Spinal cord (tissue), 10 donors: ENCODE data around the gene TRPC4. TPM values are rescaled to one million over a fixed set of nuclear protein-coding genes. Genes with fewer than 3 reads are reported as not detected.

Experiments used
- DNase-seq, 6 donors: peaks; one replicate each; pipeline versions ENCODE4 v3.0.0 to v3.0.0-alpha.2; 2013 to 2015; ENCODE audit warnings: low spot score in 6 of 6, low read depth in 4 of 6
- H3K27ac ChIP-seq: one replicate; pipeline ENCODE4 v1.5.1; 2013; ENCODE audit warnings: low read depth, low read length, control low read depth
- H3K27me3 ChIP-seq: one replicate; pipeline ENCODE4 v1.6.1; 2013; ENCODE audit warnings: low read length; ENCODE audit not compliant: control insufficient read depth, insufficient read depth
- H3K36me3 ChIP-seq: one replicate; pipeline ENCODE4 v1.6.1; 2013; ENCODE audit warnings: low read length; ENCODE audit not compliant: control insufficient read depth, insufficient read depth
- H3K4me1 ChIP-seq: one replicate; pipeline ENCODE4 v1.6.1; 2013; ENCODE audit warnings: low read length; ENCODE audit not compliant: control insufficient read depth, insufficient read depth
- H3K4me3 ChIP-seq: one replicate; pipeline ENCODE4 v1.5.1; 2013; ENCODE audit warnings: low read depth, low read length, control low read depth
- H3K9me3 ChIP-seq: one replicate; pipeline ENCODE4 v1.6.1; 2013; ENCODE audit warnings: low read length; ENCODE audit not compliant: control insufficient read depth, insufficient read depth
- WGBS: methylation state at CpG from one replicate; pipeline ENCODE4 v1.1.5; 2013; ENCODE audit warnings: missing lambda C conversion rate; ENCODE audit not compliant: insufficient coverage; 5-methylcytosine and 5-hydroxymethylcytosine counted together
- polyA plus RNA-seq, 2 donors: library from polyadenylated mRNA; unstranded; fragments of 120-200 nt; gene quantifications; one replicate each; pipeline ENCODE4 v1.2.1, GENCODE V29; 2013; ENCODE audit not compliant: insufficient read length in 2 of 2
- total RNA-seq, 2 donors: library from RNA; depleted of rRNA in 1 of 2; stranded (reverse); fragments of 120-200 nt in 1 of 2; fragments of >200 nt in 1 of 2; gene quantifications; one replicate each; pipeline versions ENCODE4 v1.2.3 to v1.2.4, GENCODE V29; 2013 to 2014
- donor health status: healthy.

Gene TRPC4
- total and polyA plus RNA-seq, 4 donors, result 3.9 to 10.6 (median 5.1) TPM

DNA sequence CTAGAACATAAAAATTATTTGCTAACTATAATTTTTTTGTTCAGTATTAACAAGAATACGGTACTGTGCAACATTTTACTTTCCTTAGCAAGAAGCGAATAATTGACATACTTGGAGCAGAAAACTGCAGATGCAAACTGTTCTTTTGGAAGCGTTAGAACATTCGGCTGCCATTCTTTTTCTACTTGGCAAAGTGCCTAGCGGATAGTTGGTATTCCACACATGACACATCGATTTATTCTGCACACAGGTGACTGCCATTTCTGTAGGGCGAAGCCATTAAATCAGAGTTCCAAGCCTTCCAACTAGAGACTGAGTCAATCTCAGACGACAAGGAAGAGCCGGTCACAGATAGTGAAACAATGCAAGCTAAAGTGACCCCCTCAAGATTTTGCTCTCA is 117.4 kb downstream of the TRPC4 start:
- peak in 5 of 6 donors; percentile 31 to 89 (median 50) for DNase-seq

GRCh38 chr13:37751025-37751424 is 118.5 kb downstream of the TRPC4 start:
- 49% methylated on average over 4 of the region's 9 CpGs for WGBS
- H3K27me3 ChIP-seq, result no peaks in the 10 kb centered on the region
- no peak overlapping the region for H3K4me3 ChIP-seq
- no peaks in the 10 kb centered on the region for H3K9me3 ChIP-seq
- peak overlapping the region; percentile 6 for H3K27ac ChIP-seq
- no peaks in the 10 kb centered on the region for H3K4me1 ChIP-seq
- DNase-seq, result peak in 1 of 6 donors; percentile 44
- no peaks in the 10 kb centered on the region for H3K36me3 ChIP-seq

More for the DNA sequence above, 117.4 kb downstream of the TRPC4 start:
- Histone ChIP-seq H3K27ac (no peak overlapping the region), H3K4me3 (peak overlapping the region; percentile 24), H3K9me3 (no peaks in the 10 kb centered on the region), H3K27me3 (no peaks in the 10 kb centered on the region), H3K4me1 (no peaks in the 10 kb centered on the region), H3K36me3 (no peaks in the 10 kb centered on the region)
- 38% methylated on average over 8 of the region's 9 CpGs for WGBS

GRCh38 chr13:37748913-37749312 is 120.7 kb downstream of the TRPC4 start:
- H3K9me3 ChIP-seq, result no peaks in the 10 kb centered on the region
- no peak overlapping the region for H3K27ac ChIP-seq
- no peak overlapping the region for H3K4me3 ChIP-seq
- H3K27me3 ChIP-seq, result no peaks in the 10 kb centered on the region
- no peaks in the 10 kb centered on the region for H3K36me3 ChIP-seq
- no CpG with 5 or more reads among the region's 3 CpGs for WGBS
- no peak for DNase-seq
- H3K4me1 ChIP-seq, result no peaks in the 10 kb centered on the region

DNA sequence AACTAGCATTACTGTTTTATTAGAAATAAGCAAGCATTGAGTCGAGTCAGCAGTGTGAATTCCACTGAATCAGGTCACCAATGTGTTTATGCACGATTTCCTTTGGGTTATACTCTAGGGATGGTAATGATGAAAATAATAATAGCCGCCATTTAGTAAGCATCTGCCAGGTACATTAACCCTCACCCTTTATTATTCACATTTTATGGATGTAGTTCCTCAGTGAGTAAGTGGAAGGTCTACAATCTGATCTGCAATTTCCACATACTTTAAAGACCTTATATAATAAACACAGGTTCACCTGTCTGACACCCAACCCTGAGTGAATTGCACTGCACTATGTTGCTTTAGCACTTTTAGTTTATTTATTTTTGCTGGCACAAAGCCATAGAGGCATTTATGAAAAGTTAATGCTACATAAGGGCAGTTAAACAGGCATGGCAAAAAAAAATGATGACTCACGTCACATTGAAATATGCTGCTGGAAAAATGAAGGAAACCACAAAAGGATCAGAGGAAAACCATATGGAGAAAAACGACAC is 122.4 kb downstream of the TRPC4 start:
- H3K36me3 ChIP-seq, result no peaks in the 10 kb centered on the region
- no peak overlapping the region for H3K4me3 ChIP-seq
- no peaks in the 10 kb centered on the region for H3K4me1 ChIP-seq
- no CpG with 5 or more reads among the region's 5 CpGs for WGBS
- H3K27ac ChIP-seq, result no peak overlapping the region
- H3K27me3 ChIP-seq, result no peaks in the 10 kb centered on the region
- no peak for DNase-seq
- H3K9me3 ChIP-seq, result no peaks in the 10 kb centered on the region

DNA sequence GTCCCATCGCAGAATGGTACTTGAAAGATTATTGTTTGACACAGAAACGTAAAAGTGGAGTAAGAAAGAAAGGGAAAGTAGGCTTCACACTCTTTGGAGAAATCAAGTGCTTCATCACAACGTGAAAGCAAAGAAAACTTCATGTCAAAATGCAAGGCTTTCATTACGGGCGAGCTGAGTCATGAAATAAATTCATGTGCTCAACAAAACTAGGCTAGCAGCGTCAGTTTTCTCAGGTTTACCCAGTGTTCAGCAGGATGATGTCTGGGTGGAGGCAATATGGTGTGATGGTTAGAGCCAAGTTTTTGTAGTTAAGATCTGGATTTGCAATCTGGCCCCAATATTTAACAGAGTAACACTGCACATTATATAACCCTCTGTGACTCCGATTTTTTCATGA is 128.0 kb downstream of the TRPC4 start:
- DNase-seq, result no peak
- H3K9me3 ChIP-seq, result no peaks in the 10 kb centered on the region
- WGBS, result 88% methylated on average over 5 of the region's 7 CpGs

GRCh38 chr13:37736045-37736444 is 133.5 kb downstream of the TRPC4 start:
- peak in 5 of 6 donors; percentile 42 to 92 (median 61) for DNase-seq
- H3K27ac ChIP-seq, result peak overlapping the region; percentile 53
- no CpG with 5 or more reads among the region's 3 CpGs for WGBS
- no peaks in the 10 kb centered on the region for H3K27me3 ChIP-seq
- H3K36me3 ChIP-seq, result no peaks in the 10 kb centered on the region
- no peak overlapping the region for H3K4me3 ChIP-seq
- H3K9me3 ChIP-seq, result no peaks in the 10 kb centered on the region
- no peaks in the 10 kb centered on the region for H3K4me1 ChIP-seq

More for the DNA sequence above, 128.0 kb downstream of the TRPC4 start:
- H3K27me3 ChIP-seq, result no peaks in the 10 kb centered on the region
- no peaks in the 10 kb centered on the region for H3K4me1 ChIP-seq
- H3K4me3 ChIP-seq, result no peak overlapping the region
- H3K36me3 ChIP-seq, result no peaks in the 10 kb centered on the region
- H3K27ac ChIP-seq, result no peak overlapping the region

- H3K27ac ChIP-seq, result no peak overlapping the region
- no peak overlapping the region for H3K4me3 ChIP-seq
- H3K4me1 ChIP-seq, result no peaks in the 10 kb centered on the region
- H3K27me3 ChIP-seq, result no peaks in the 10 kb centered on the region
- no peaks in the 10 kb centered on the region for H3K9me3 ChIP-seq
- no peaks in the 10 kb centered on the region for H3K36me3 ChIP-seq
- WGBS, result no CpG with 5 or more reads among the region's 4 CpGs
- DNase-seq, result no peak
Measured at GRCh38 chr13:37735293-37735692, 134.3 kb downstream of the TRPC4 start.

- WGBS, result no CpG with 5 or more reads among the region's 4 CpGs
- H3K4me3 ChIP-seq, result no peak overlapping the region
- H3K27me3 ChIP-seq, result no peaks in the 10 kb centered on the region
- DNase-seq, result no peak
- no peak overlapping the region for H3K27ac ChIP-seq
- H3K9me3 ChIP-seq, result no peaks in the 10 kb centered on the region
- no peaks in the 10 kb centered on the region for H3K36me3 ChIP-seq
- H3K4me1 ChIP-seq, result no peaks in the 10 kb centered on the region
Measured at GRCh38 chr13:37729876-37730275, 139.7 kb downstream of the TRPC4 start.

DNA sequence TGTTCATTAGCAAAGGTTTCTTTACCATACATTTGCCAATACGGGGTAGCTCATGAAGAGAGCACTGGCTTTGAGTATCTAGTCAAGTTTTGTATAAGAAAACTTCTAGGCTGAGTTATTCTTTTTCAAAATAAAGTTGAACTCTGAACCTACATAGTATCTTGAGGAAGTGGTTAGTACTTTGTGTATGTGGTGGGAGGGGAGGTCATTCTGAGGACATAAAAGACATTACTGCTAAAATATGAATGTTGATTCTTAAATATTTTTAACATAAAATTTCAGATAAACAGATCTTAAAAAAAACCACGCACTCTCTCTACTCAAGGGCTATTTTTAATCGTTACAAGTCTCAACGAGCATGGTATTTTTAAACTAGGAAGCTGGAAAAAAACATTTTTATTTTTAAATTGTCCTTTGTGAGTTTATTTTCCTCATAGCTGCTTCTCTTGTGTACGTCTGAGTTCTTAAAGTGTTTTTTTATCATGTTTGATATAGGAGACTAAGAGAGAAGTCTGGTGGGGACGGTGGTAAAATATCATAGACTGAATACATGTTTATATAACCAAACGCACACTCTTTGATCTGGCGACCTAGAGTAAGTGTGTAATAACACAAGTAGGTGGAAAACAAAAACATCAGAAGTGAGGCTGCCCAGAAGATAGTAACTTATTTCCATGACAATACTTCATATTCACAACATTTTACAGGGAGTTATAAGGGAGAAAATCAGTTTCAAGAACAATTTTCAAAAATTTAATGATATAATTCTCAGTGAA is 153.0 kb downstream of the TRPC4 start:
- H3K36me3 ChIP-seq, result no peaks in the 10 kb centered on the region
- H3K27me3 ChIP-seq, result no peaks in the 10 kb centered on the region
- H3K4me3 ChIP-seq, result no peak overlapping the region
- no peaks in the 10 kb centered on the region for H3K4me1 ChIP-seq
- WGBS, result no CpG with 5 or more reads among the region's 8 CpGs
- no peaks in the 10 kb centered on the region for H3K9me3 ChIP-seq
- DNase-seq, result no peak
- H3K27ac ChIP-seq, result no peak overlapping the region

DNA sequence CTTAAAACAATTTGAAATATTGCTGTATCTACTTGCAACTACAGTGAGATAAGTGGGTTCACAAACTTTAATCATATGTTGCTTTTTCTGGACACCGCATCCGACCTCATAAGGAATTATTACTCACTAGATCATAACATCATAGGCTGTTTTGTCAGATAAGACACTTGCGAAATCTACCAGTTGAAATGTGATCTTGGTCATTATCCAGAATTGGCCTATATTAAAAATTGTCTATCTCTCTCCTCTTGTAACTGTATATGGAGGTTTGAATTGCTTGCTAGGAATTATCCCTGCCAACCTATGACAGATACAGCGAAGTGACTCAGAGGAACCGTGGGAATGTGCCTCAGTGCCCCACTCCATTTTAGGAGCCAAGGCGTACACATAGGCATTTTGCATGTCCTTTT is 154.0 kb downstream of the TRPC4 start:
- H3K27me3 ChIP-seq, result no peaks in the 10 kb centered on the region
- no peak overlapping the region for H3K27ac ChIP-seq
- H3K4me1 ChIP-seq, result no peaks in the 10 kb centered on the region
- DNase-seq, result no peak
- 100% methylated on average over 2 of the region's 6 CpGs for WGBS
- no peaks in the 10 kb centered on the region for H3K9me3 ChIP-seq
- H3K36me3 ChIP-seq, result no peaks in the 10 kb centered on the region
- no peak overlapping the region for H3K4me3 ChIP-seq
